HepG2 (cell line): ENCODE measurements around the gene TMEM183A. TPM values are rescaled to one million over a fixed set of nuclear protein-coding genes. Genes with fewer than 3 reads are reported as not detected.

ENCODE experiments used
- CBX1 ChIP-seq: IDR thresholded peaks from one replicate; pipeline ENCODE4 v1.6.1; 2016; ENCODE audit warnings: antibody characterized with exemption, low read depth
- CTCF ChIP-seq: sonication (generic); formaldehyde crosslinking; IDR thresholded peaks from 2 replicates; pipeline ENCODE4 v1.5.0; 2020; ENCODE audit warnings: mild to moderate bottlenecking, missing genetic modification reagents, moderate library complexity
- ELF4 ChIP-seq: sonication (generic); formaldehyde crosslinking; IDR thresholded peaks from 2 replicates; pipeline ENCODE4 v1.5.0; 2020; ENCODE audit warnings: missing genetic modification reagents, mild to moderate bottlenecking, moderate library complexity, borderline replicate concordance
- FOXO1 ChIP-seq: sonication (generic); formaldehyde crosslinking; IDR thresholded peaks from 2 replicates; pipeline ENCODE4 v1.4.0; 2020; ENCODE audit warnings: missing genetic modification reagents
- FOXO4 ChIP-seq: sonication (generic); formaldehyde crosslinking; conservative IDR thresholded peaks from 2 replicates; pipeline ENCODE4 v1.8.1; 2023; ENCODE audit warnings: missing genetic modification reagents
- HMG20A ChIP-seq: IDR thresholded peaks from 2 replicates; pipeline ENCODE4 v1.6.1; 2016; ENCODE audit warnings: borderline replicate concordance
- LRRFIP1 ChIP-seq: sonication (generic); formaldehyde crosslinking; conservative IDR thresholded peaks from 2 replicates; pipeline ENCODE4 v1.4.0; 2020; ENCODE audit warnings: missing genetic modification reagents
- MAX ChIP-seq: IDR thresholded peaks from 2 replicates; pipeline ENCODE4 v1.6.1; 2012; ENCODE audit warnings: inconsistent platforms
- MNT ChIP-seq: fragments of 450-650 bp; IDR thresholded peaks from 2 replicates; pipeline ENCODE4 v1.6.1; 2016
- PATZ1 ChIP-seq: sonication (generic); formaldehyde crosslinking; IDR thresholded peaks from 2 replicates; pipeline ENCODE4 v1.4.0; 2020; ENCODE audit warnings: missing genetic modification reagents
- ZBTB39 ChIP-seq: sonication (generic); formaldehyde crosslinking; IDR thresholded peaks from 2 replicates; pipeline ENCODE4 v1.5.0; 2020; ENCODE audit warnings: missing genetic modification reagents
- ZFP37 ChIP-seq: sonication (generic); formaldehyde crosslinking; IDR thresholded peaks from 2 replicates; pipeline ENCODE4 v1.4.0; 2020; ENCODE audit warnings: missing genetic modification reagents, borderline replicate concordance
- ZNF382 ChIP-seq: sonication (generic); formaldehyde crosslinking; IDR thresholded peaks from 2 replicates; pipeline ENCODE4 v1.5.0; 2020; ENCODE audit warnings: missing genetic modification reagents, mild to moderate bottlenecking, borderline replicate concordance
- ZNF441 ChIP-seq: sonication (generic); formaldehyde crosslinking; IDR thresholded peaks from 2 replicates; pipeline ENCODE4 v1.7.0; 2021; ENCODE audit warnings: missing genetic modification reagents, borderline replicate concordance
- ZNF562 ChIP-seq: sonication (generic); formaldehyde crosslinking; IDR thresholded peaks from 2 replicates; pipeline ENCODE4 v1.8.0; 2022; ENCODE audit warnings: missing genetic modification reagents, borderline replicate concordance
- ZNF792 ChIP-seq: IDR thresholded peaks from 2 replicates; pipeline ENCODE4 v1.6.1; 2016
- ZNF839 ChIP-seq: sonication (generic); formaldehyde crosslinking; IDR thresholded peaks from 2 replicates; pipeline ENCODE4 v1.4.0; 2020; ENCODE audit warnings: missing genetic modification reagents, mild to moderate bottlenecking, borderline replicate concordance
- polyA plus RNA-seq, 8 experiments: library from polyadenylated mRNA; depleted of rRNA in 3 of 8; stranded (reverse) in 7 of 8; unstranded in 1 of 8; fragments of >200 nt; fragmentation: Illumina TruSeq in 4 of 8; extraction: Trizol in 4 of 8; gene quantifications; 2 replicates each; pipeline versions ENCODE4 v1.2.1 to v1.2.3, GENCODE V29; 2011 to 2016; ENCODE audit warnings: low read depth in 4 of 8, missing spikeins in 1 of 8, mixed read lengths in 1 of 8; ENCODE audit not compliant: insufficient read depth in 1 of 8
- total RNA-seq, 5 experiments: library from RNA; depleted of rRNA; stranded (reverse); fragments of >200 nt; fragmentation: Illumina TruSeq; extraction: Trizol; gene quantifications; 2 replicates each; pipeline ENCODE4 v1.2.3, GENCODE V29; 2016; ENCODE audit warnings: low read depth in 1 of 5

Gene TMEM183A
- total and polyA plus RNA-seq, 2 of the 13 experiments (the other 11 are each of a cell fraction or from before 2014, with no cell fraction given) = 59.7 to 82.0 TPM

GRCh38 chr1:202967684-202968281 lies 39.4 kb upstream of the TMEM183A start (continued):
- no peak for TF ChIP-seq LRRFIP1 (CRISPR knock-in tag)
- TF ChIP-seq FOXO4 = 0 out of 2 replicates have a peak, but pooled peaks have one; percentile 52
- no peak for TF ChIP-seq ZNF382
- TF ChIP-seq ZNF839 (CRISPR knock-in tag) = no peak
- TF ChIP-seq MAX = no peak
- no peak for TF ChIP-seq ZNF562 (CRISPR knock-in tag)
- TF ChIP-seq CBX1 = no peak
- TF ChIP-seq PATZ1 (CRISPR knock-in tag) = no peak
- TF ChIP-seq ZFP37 = no peak
- TF ChIP-seq ZNF441 (CRISPR knock-in tag) = no peak
- TF ChIP-seq ZBTB39 (CRISPR knock-in tag) = no peak
- TF ChIP-seq MNT = no peak
- no peak for TF ChIP-seq FOXO1 (CRISPR knock-in tag)
- TF ChIP-seq CTCF (CRISPR knock-in tag) = no peak
- TF ChIP-seq ELF4 = no peak
- TF ChIP-seq ZNF792 = 0 out of 2 replicates have a peak, but pooled peaks have one; percentile 19
- no peak for TF ChIP-seq HMG20A (CRISPR knock-in tag)
